ENCODE results near the gene THSD7B.
"Not testable (repeated sequence)": the region's sequence is repeated elsewhere in the genome, so short reads cannot be mapped to it uniquely, and the experiment has no call there.

The THSD7B gene

DNA sequence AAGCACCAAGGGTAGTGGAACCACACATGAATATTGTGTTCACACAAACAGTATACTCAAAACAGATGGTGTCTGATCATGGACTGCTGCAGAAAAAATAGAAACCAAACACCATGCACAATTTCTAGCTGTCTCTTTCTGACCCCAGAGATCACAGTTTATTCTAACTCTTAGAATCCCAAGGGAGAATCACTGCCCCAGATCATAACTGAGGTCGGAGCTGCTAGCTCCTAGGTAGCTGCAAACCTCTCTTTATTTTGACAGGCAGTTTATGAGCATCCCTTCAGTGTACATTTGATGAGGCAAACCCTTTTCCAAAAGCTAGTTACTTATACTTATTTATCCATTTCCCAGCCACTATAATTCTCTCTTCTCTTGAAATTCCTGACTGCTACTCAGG is 759.8 kb downstream of the THSD7B start:
- no peak overlapping the region for H3K27ac ChIP-seq
- no peak for TF ChIP-seq ZFX (IDR thresholded peaks at IDR 0.05; ENCODE audit: borderline replicate concordance)
- TF ChIP-seq, protein P1, sequence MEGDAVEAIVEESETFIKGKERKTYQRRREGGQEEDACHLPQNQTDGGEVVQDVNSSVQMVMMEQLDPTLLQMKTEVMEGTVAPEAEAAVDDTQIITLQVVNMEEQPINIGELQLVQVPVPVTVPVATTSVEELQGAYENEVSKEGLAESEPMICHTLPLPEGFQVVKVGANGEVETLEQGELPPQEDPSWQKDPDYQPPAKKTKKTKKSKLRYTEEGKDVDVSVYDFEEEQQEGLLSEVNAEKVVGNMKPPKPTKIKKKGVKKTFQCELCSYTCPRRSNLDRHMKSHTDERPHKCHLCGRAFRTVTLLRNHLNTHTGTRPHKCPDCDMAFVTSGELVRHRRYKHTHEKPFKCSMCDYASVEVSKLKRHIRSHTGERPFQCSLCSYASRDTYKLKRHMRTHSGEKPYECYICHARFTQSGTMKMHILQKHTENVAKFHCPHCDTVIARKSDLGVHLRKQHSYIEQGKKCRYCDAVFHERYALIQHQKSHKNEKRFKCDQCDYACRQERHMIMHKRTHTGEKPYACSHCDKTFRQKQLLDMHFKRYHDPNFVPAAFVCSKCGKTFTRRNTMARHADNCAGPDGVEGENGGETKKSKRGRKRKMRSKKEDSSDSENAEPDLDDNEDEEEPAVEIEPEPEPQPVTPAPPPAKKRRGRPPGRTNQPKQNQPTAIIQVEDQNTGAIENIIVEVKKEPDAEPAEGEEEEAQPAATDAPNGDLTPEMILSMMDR (IDR thresholded peaks at IDR 0.05): no peak

DNA sequence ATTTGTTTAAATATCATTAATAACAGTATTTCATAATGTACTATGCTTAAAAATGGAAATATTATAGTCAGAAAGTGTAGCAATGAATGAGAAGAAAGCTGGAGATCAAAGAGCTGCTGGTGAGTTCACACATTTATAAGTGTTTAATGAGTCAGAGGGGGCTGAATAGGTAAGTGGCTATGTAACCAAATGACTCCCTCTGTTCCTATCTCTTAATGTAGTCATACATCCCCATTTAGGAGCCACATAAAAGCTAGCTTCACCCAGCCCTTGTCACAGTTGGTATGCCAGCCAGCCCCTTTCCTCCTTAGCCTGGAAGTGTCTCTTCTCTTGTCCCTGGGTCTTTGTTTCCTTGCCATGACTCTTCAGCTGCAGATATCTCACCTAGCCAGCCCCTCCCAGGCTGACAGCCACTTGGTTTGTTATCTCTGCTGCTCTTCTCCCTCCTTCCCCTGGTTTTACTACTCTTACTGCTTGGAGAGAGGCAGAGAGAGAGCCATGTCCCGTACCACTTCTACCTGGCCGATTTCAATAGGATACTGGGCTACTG is 760.4 kb downstream of the THSD7B start:
- no peak overlapping the region for H3K27ac ChIP-seq
- TF ChIP-seq ZFX (IDR thresholded peaks at IDR 0.05; ENCODE audit: borderline replicate concordance): no peak
- TF ChIP-seq, protein P1 (IDR thresholded peaks at IDR 0.05): no peak

DNA sequence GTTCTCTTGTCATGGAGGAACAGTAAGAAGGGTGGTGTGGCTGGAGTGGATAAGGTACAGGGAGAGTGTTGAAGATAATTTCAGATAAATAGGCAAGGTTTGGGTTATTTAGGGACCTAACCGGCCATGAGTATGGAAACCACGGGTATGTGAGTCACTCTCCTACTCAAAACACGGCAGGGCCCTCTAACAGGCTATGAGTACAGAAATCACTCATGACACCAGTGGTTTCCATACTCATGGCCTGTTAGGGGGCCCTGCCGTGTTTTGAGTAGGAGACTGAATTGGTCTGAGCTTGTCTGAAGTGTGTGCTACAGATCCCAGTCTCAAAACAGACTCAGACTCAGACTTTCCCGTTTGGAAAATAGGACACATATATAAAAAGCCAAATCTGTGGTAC is 770.6 kb downstream of the THSD7B start:
- no peak for TF ChIP-seq ZFX (IDR thresholded peaks at IDR 0.05; ENCODE audit: borderline replicate concordance)
- TF ChIP-seq, protein P1 (IDR thresholded peaks at IDR 0.05): no peak
- H3K27ac ChIP-seq: no peak overlapping the region

DNA sequence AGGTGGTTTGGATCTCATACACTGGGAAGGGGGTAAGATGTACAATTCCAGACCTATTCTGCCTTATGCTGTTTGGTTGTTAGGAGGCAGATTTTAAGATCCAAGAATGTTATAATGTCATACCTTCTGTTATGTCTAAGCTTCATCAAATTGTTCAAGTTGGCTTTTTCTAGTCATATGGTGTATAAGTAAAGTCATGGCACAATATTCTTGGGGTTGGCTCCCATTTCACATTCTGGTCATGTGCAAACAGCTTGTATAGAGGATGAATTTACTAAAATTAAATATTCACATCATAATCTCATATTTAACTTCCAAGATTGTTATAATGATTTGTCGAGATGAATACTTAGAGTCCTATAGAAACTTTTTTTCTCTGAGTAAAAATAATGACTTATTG is 774.0 kb downstream of the THSD7B start:
- TF ChIP-seq ZFX (IDR thresholded peaks at IDR 0.05; ENCODE audit: borderline replicate concordance): no peak
- TF ChIP-seq, protein P1 (IDR thresholded peaks at IDR 0.05): no peak
- no peak overlapping the region for H3K27ac ChIP-seq

DNA sequence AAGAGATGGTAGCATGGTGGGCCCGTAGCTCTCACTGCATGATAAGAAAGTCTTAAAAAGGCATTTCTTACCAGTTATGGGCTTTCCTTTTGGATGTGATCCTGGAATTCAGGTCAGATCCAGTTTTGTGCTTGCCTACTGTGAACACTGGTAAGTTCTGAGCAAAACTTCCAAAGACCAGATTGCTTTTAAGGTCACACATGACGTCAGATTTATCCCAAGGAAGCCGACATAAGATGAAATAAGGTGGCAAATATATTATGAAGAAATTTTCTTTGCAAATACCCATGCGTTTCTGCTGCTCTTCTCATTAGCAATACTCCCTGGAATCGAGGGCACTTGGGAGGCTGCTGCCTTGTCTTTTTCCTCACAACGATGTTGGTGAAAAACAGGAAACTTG is 782.5 kb downstream of the THSD7B start:
- TF ChIP-seq, protein P1 (IDR thresholded peaks at IDR 0.05): no peak
- TF ChIP-seq ZFX (IDR thresholded peaks at IDR 0.05; ENCODE audit: borderline replicate concordance): no peak
- no peak overlapping the region for H3K27ac ChIP-seq

DNA sequence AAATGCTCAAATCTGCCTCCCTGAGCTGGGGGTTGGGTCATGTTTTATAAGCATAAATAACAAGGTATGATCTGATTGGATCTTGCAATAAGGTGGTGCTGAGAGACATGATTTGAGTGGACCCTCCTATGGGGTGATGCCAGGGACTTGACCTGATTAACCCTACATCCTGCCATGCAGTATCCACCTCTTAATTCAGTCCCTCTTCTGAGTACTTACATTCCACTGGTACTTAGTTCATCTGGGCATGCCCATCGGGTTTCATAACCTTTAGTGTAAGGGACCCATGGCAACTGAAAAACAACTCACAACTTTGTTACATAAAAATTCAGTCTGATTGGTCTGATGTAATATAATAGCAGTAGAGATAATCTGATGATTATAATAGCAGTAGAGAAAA is 801.0 kb downstream of the THSD7B start:
- TF ChIP-seq, protein P1 (IDR thresholded peaks at IDR 0.05): no peak
- no peak for TF ChIP-seq ZFX (IDR thresholded peaks at IDR 0.05; ENCODE audit: borderline replicate concordance)
- H3K27ac ChIP-seq: no peak overlapping the region

DNA sequence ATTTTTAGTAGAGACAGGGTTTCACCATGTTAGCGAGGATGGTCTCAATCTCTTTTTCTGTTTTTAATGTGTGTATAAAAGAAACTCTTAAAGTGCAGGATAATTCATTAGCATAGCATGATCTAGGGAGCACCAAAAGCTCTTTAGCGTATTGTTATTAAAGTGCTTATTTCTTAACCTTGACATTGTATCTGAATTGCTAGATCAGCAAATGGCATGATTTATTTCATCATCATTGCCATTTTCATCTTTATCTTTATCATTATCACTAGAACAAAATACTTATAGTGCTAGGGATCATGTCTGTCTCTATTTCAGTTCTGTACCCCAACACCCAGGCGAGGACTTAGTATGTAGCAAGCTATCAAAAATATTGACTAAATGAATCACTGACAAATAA is 805.1 kb downstream of the THSD7B start:
- TF ChIP-seq ZFX (IDR thresholded peaks at IDR 0.05; ENCODE audit: borderline replicate concordance): no peak
- TF ChIP-seq, protein P1 (IDR thresholded peaks at IDR 0.05): no peak
- no peak overlapping the region for H3K27ac ChIP-seq

DNA sequence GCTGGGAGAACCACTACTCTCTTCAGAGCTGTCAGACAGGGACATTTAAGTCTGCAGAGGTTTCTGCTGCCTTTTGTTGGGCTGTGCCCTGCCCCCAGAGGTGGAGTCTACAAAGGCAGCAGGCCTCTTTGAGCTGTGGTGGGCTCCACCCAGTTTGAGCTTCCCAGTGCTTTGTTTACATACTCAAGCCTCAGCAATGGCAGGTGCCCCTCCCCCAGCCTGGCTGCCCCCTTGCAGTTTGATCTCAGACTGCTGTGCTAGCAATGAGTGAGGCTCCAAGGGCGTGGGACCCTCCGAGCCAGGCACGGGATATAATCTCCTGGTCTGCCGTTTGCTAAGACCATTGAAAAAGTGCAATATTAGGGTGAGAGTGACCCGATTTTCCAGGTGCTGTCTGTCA is 822.5 kb downstream of the THSD7B start:
- not testable (repeated sequence) for H3K27ac ChIP-seq

DNA sequence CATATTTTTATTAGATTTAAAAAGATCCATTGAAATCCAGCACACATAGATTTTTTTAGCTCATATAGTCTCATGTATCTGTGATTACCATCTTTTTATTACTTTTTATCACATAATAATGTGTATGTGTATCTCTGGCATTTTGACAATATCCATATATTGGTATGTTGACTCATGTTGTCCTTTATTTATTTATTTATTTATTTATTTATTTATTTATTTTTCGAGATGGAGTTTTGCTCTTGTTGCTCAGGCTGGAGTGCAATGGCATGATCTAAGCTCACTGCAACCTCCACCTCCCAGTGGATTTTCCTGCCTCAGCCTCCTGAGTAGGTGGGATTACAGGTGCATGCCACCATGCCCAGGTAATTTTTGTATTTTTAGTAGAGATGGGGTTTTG is 823.2 kb downstream of the THSD7B start:
- not testable (repeated sequence) for H3K27ac ChIP-seq
